HepG2 (cell line): Measurements from ENCODE around the gene EIF1. TPM values are rescaled to one million over a fixed set of nuclear protein-coding genes. Genes with fewer than 3 reads are reported as not detected.

Experiments used
- ATAC-seq: fragments of 200-7000 bp; cut with Tn5 transposase; 3 replicates; pipeline ENCODE4 v1.9.1; 2020; ENCODE audit warnings: mild to moderate bottlenecking, moderate library complexity
- BruUV-seq: library from RNA; stranded (reverse); fragments of 400-500 nt; replicated peaks from 2 replicates; lab custom pipeline; 2021; lab: Mats Ljungman, UMichigan
- CTCF ChIA-PET: fragments of 300-600 bp; formaldehyde crosslinking; extraction: SDS; loops from one replicate; lab custom pipeline; 2021; ENCODE audit warnings: low total read pairs, inconsistent platforms, low intra/inter-chr PET ratio; lab: Yijun Ruan, JAX
- POLR2A ChIA-PET: fragments of 350-600 bp; sonication (Branson Sonifier 250); formaldehyde crosslinking; loops from one replicate; lab custom pipeline; 2020; ENCODE audit warnings: antibody characterized with exemption, inconsistent platforms; lab: Yijun Ruan, JAX
- DNase-seq: peaks from one replicate; pipeline ENCODE4 v3.0.0-alpha.2; 2015; ENCODE audit warnings: low spot score
- FAIRE-seq: peaks from 3 replicates; lab custom pipeline; 2011; peaks lifted over from hg19 to GRCh38; lab: Jason Lieb, UNC
- H2AFZ ChIP-seq: one replicate; pipeline ENCODE4 v1.6.1; 2011; ENCODE audit warnings: low read length, inconsistent platforms
- H3K27ac ChIP-seq: fragments of 300-600 bp; 3 replicates; pipeline ENCODE4 v1.8.0; 2011; ENCODE audit warnings: mixed run types, mild to moderate bottlenecking, mixed read lengths, low read length, inconsistent platforms; ENCODE audit not compliant: insufficient read depth; ENCODE audit errors: extremely low read length
- H3K27me3 ChIP-seq, 2 experiments: fragments of 200-600 bp in 1 of 2; 2 replicates in 1 of 2; 3 replicates in 1 of 2; pipeline versions ENCODE4 v1.6.0 to v1.8.0; 2011; ENCODE audit warnings: low read length in 2 of 2, mild to moderate bottlenecking in 2 of 2, moderate library complexity in 2 of 2, inconsistent platforms in 1 of 2; ENCODE audit not compliant: insufficient read depth in 2 of 2, control insufficient read depth in 1 of 2
- H3K36me3 ChIP-seq, 2 experiments: fragments of 200-600 bp in 1 of 2; replicated peaks in 1 of 2; 2 replicates in 1 of 2; 3 replicates in 1 of 2; pipeline versions ENCODE4 v1.5.1 to v1.8.0; 2011; ENCODE audit warnings: low read length in 2 of 2, inconsistent platforms in 1 of 2; ENCODE audit not compliant: insufficient read depth in 2 of 2, control insufficient read depth in 1 of 2
- H3K4me1 ChIP-seq: 2 replicates; pipeline ENCODE4 v1.5.1; 2012; ENCODE audit warnings: low read length, inconsistent platforms; ENCODE audit not compliant: insufficient read depth
- H3K4me2 ChIP-seq: 2 replicates; pipeline ENCODE4 v1.6.0; 2011; ENCODE audit warnings: low read depth, low read length, inconsistent platforms
- H3K4me3 ChIP-seq, 3 experiments: fragments of 200-600 bp in 1 of 3; sonication (generic), shearing (Covaris generic) in 1 of 3; replicated peaks in 1 of 3; 2 replicates each; pipeline ENCODE4 v1.5.1; 2011 to 2016; ENCODE audit warnings: low read length in 3 of 3, inconsistent platforms in 2 of 3, low read depth in 2 of 3, mild to moderate bottlenecking in 2 of 3, control low read depth in 1 of 3, mixed read lengths in 1 of 3; ENCODE audit not compliant: insufficient read depth in 1 of 3
- H3K79me2 ChIP-seq: one replicate; pipeline ENCODE4 v1.6.1; 2011; ENCODE audit warnings: low read length, inconsistent platforms; ENCODE audit not compliant: insufficient read depth
- H3K9ac ChIP-seq: 2 replicates; pipeline ENCODE4 v1.6.0; 2011; ENCODE audit warnings: mild to moderate bottlenecking, low read depth, low read length, inconsistent platforms; ENCODE audit not compliant: insufficient read depth
- H3K9me3 ChIP-seq: 2 replicates; pipeline ENCODE4 v1.5.1; 2012; ENCODE audit warnings: mild to moderate bottlenecking, low read length
- H4K20me1 ChIP-seq: 2 replicates; pipeline ENCODE4 v1.6.0; 2011; ENCODE audit warnings: inconsistent platforms, mild to moderate bottlenecking, low read length, moderate library complexity; ENCODE audit not compliant: insufficient read depth
- ARID2 ChIP-seq: sonication (generic); formaldehyde crosslinking; IDR thresholded peaks from 2 replicates; pipeline ENCODE4 v1.8.1; 2022; ENCODE audit warnings: mild to moderate bottlenecking, missing genetic modification reagents, borderline replicate concordance
- ASH2L ChIP-seq: fragments of 300-600, 200-600 bp; sonication (generic); IDR thresholded peaks from 2 replicates; pipeline ENCODE4 v1.7.0; 2017; ENCODE audit warnings: low read depth, mild to moderate bottlenecking, moderate library complexity, mixed read lengths, low read length; ENCODE audit not compliant: insufficient read length
- ATF7-NPFF ChIP-seq: sonication (generic); formaldehyde crosslinking; IDR thresholded peaks from 2 replicates; pipeline ENCODE4 v1.8.1; 2023; ENCODE audit warnings: mild to moderate bottlenecking, low read depth, missing genetic modification reagents, moderate library complexity
- CCAR2 ChIP-seq: fragments of 200-400 bp; formaldehyde crosslinking; optimal IDR thresholded peaks from 2 replicates; pipeline ENCODE3; 2018; ENCODE audit warnings: low read depth, mild to moderate bottlenecking, low read length, moderate library complexity
- FOXP4 ChIP-seq: sonication (generic); formaldehyde crosslinking; IDR thresholded peaks from 2 replicates; pipeline ENCODE4 v1.4.0; 2020; ENCODE audit warnings: missing genetic modification reagents
- GABPA ChIP-seq, 2 experiments: IDR thresholded peaks; 2 replicates each; pipeline ENCODE4 v1.6.1; 2011 to 2016; ENCODE audit warnings: low read depth in 2 of 2, low read length in 1 of 2, missing biosample characterization in 1 of 2, missing genetic modification characterization in 1 of 2
- GFI1 ChIP-seq: sonication (generic); formaldehyde crosslinking; IDR thresholded peaks from 2 replicates; pipeline ENCODE4 v1.5.0; 2020; ENCODE audit warnings: missing genetic modification reagents, mild to moderate bottlenecking, borderline replicate concordance
- HINFP ChIP-seq: sonication (generic); formaldehyde crosslinking; IDR thresholded peaks from 2 replicates; pipeline ENCODE4 v1.4.0; 2020; ENCODE audit warnings: low read depth, mild to moderate bottlenecking, missing genetic modification reagents
- PBX2 ChIP-seq: IDR thresholded peaks from 2 replicates; pipeline ENCODE4 v1.6.1; 2016; ENCODE audit warnings: control low read depth
- RAD21 ChIP-seq: fragments of 450-650 bp; formaldehyde crosslinking; IDR thresholded peaks from 2 replicates; pipeline ENCODE4 v1.5.0; 2020; ENCODE audit warnings: mild to moderate bottlenecking
- RFX1 ChIP-seq: fragments of 450-650 bp; IDR thresholded peaks from 2 replicates; pipeline ENCODE4 v1.6.1; 2017
- TOPORS ChIP-seq: sonication (generic); formaldehyde crosslinking; IDR thresholded peaks from 2 replicates; pipeline ENCODE4 v1.8.0; 2023; ENCODE audit warnings: mild to moderate bottlenecking, missing genetic modification reagents
- ZBTB7B ChIP-seq: sonication (generic); formaldehyde crosslinking; IDR thresholded peaks from 2 replicates; pipeline ENCODE4 v1.4.0; 2020; ENCODE audit warnings: missing genetic modification reagents
- ZMYM2 ChIP-seq: sonication (generic); formaldehyde crosslinking; IDR thresholded peaks from 2 replicates; pipeline ENCODE4 v1.8.0; 2022; ENCODE audit warnings: mild to moderate bottlenecking, missing genetic modification reagents
- ZNF317 ChIP-seq: sonication (generic); formaldehyde crosslinking; IDR thresholded peaks from 2 replicates; pipeline ENCODE4 v1.5.0; 2020; ENCODE audit warnings: mild to moderate bottlenecking, missing genetic modification reagents
- ZNF335 ChIP-seq: sonication (generic); formaldehyde crosslinking; IDR thresholded peaks from 2 replicates; pipeline ENCODE4 v1.4.0; 2020; ENCODE audit warnings: missing genetic modification reagents
- ZNF34 ChIP-seq: sonication (generic); formaldehyde crosslinking; IDR thresholded peaks from 2 replicates; pipeline ENCODE4 v1.4.0; 2020; ENCODE audit warnings: mild to moderate bottlenecking, missing genetic modification reagents, borderline replicate concordance
- ZNF563 ChIP-seq: sonication (generic); formaldehyde crosslinking; IDR thresholded peaks from 2 replicates; pipeline ENCODE4 v1.8.0; 2022; ENCODE audit warnings: mild to moderate bottlenecking, moderate library complexity, missing genetic modification reagents
- WGBS: methylation state at CpG from one replicate; pipeline ENCODE4 v1.1.6; 2017; ENCODE audit warnings: low lambda C conversion rate; 5-methylcytosine and 5-hydroxymethylcytosine counted together
- in situ Hi-C: cut with HindIII; loops from 2 replicates; pipeline ENCODE4 v1.10.0; 2017; ENCODE audit warnings: low pct_unique_long_range_greater_than_20kb; ENCODE audit not compliant: extremely low pct_ligation_motif_present
- intact Hi-C: fragments of 100-400 bp; cut with micrococcal nuclease; formaldehyde crosslinking; loops from one replicate; pipeline ENCODE4 v1.10.0; 2022; ENCODE audit not compliant: unreplicated experiment
- polyA plus RNA-seq, 8 experiments: library from polyadenylated mRNA; depleted of rRNA in 3 of 8; stranded (reverse) in 7 of 8; unstranded in 1 of 8; fragments of >200 nt; fragmentation: Illumina TruSeq in 4 of 8; extraction: Trizol in 4 of 8; gene quantifications; 2 replicates each; pipeline versions ENCODE4 v1.2.1 to v1.2.3, GENCODE V29; 2011 to 2016; ENCODE audit warnings: low read depth in 4 of 8, missing spikeins in 1 of 8, mixed read lengths in 1 of 8; ENCODE audit not compliant: insufficient read depth in 1 of 8
- total RNA-seq, 5 experiments: library from RNA; depleted of rRNA; stranded (reverse); fragments of >200 nt; fragmentation: Illumina TruSeq; extraction: Trizol; gene quantifications; 2 replicates each; pipeline ENCODE4 v1.2.3, GENCODE V29; 2016; ENCODE audit warnings: low read depth in 1 of 5
- TF ChIP-seq, protein P1 (sequence below): sonication (generic); formaldehyde crosslinking; IDR thresholded peaks from 2 replicates; pipeline ENCODE4 v1.4.0; 2020; ENCODE audit warnings: mild to moderate bottlenecking, low read depth, missing genetic modification reagents

Gene EIF1
- total and polyA plus RNA-seq, 2 of the 13 experiments (the other 11 are each of a cell fraction or from before 2014, with no cell fraction given): 147 to 517 TPM

DNA sequence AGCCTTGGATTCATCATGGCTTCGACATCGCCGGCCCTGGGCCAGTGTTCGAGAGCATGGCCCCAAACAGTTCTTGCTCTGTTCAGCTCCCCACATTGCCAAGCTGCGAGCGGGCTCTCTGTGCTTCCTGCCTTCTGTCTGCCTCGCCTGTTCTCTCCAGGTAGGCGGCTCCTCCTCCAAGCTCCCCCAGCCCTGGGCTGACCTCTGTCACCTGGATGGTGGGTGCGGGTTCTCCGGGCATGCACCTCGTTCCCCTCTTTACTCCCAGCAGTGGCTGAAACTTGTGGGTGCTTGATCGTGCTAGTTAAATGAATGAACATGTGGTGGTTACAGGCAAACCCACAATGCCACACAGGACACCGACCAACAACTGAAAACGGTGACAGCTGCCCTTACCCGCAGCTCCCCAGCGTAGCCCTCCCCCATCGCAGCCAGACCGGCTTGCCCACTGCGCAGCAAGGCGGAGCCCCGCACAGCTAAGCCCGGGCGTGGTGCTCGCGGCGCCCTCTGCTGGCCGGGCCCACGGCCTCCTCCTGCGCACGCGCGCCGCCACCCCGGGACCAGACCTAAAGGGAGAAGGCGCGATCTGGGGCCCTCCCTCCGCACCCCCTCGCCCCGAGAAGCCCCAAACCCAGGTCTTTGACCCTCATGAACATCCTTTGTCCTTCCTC is 23.0 kb upstream of the EIF1 start:
- no peaks in the 10 kb centered on the region for H3K79me2 ChIP-seq
- H3K27ac ChIP-seq: no peak overlapping the region
- in situ Hi-C loops (no loop called here), intact Hi-C loops (loop anchor here (1.0 to 10.0 kb wide), 4 partner anchors 23 to 1051 kb away; partner anchors contain the start of gene EIF1)
- BruUV-seq: no TSS peak
- DNase-seq: peak; percentile 68
- ATAC-seq: peak; percentile 87
- no peaks in the 10 kb centered on the region for H3K9me3 ChIP-seq
- POLR2A ChIA-PET: interaction anchor here (0.9 to 6.3 kb wide), 6 partner anchors 10 to 847 kb away, joined by 3 to 102 read pairs (median 5); partner anchors contain the start of gene EIF1
- H3K9ac ChIP-seq: peak overlapping the region; percentile 59
- FAIRE-seq: peak; percentile 54
- H3K4me2 ChIP-seq: peak overlapping the region; percentile 100
- H2AFZ ChIP-seq: peak overlapping the region; percentile 92
- no peaks in the 10 kb centered on the region for H4K20me1 ChIP-seq
- WGBS: 3% methylated on average over 18 of the region's 39 CpGs
- CTCF ChIA-PET: interaction anchor here (1.4 to 8.5 kb wide), 5 partner anchors 16 to 862 kb away, joined by 3 to 242 read pairs (median 10); no protein-coding TSS in a partner anchor
- peak overlapping the region; percentile 54 to 80 (median 55) for H3K4me3 ChIP-seq
- H3K4me1 ChIP-seq: peaks cover 47% of the 10 kb centered on the region
- no peaks in the 10 kb centered on the region for H3K36me3 ChIP-seq
- H3K27me3 ChIP-seq: peaks cover 0 to 16% of the 10 kb centered on the region in 2 experiments; a peak in 2 of 5 replicates
- TF ChIP-seq ASH2L (no peak), ZNF34 (CRISPR knock-in tag) (no peak), ZNF335 (CRISPR knock-in tag) (0 out of 2 replicates have a peak, but pooled peaks have one; percentile 23), ZBTB7B (CRISPR knock-in tag) (peak; percentile 87), ARID2 (CRISPR knock-in tag) (no peak), PBX2 (no peak), ZMYM2 (CRISPR knock-in tag) (peak; percentile 22; the same call in 1 of the 2 replicates), GFI1 (no peak), HINFP (CRISPR knock-in tag) (no peak), ZNF317 (peak; percentile 34; the same call in 1 of the 2 replicates), ATF7-NPFF (CRISPR knock-in tag) (peak; percentile 80; the same call in 1 of the 2 replicates), CCAR2 (no peak), FOXP4 (CRISPR knock-in tag) (no peak), ZNF563 (no peak), TOPORS (CRISPR knock-in tag) (no peak; the same call in 1 of the 2 replicates), RFX1 (no peak), GABPA (IDR thresholded peaks at IDR 0.05; ENCODE audit: low read depth, low read length) (no peak), GABPA (CRISPR knock-in tag; IDR thresholded peaks at IDR 0.05; ENCODE audit: low read depth) (no peak), RAD21 (peak; percentile 54)
- TF ChIP-seq, protein P1, sequence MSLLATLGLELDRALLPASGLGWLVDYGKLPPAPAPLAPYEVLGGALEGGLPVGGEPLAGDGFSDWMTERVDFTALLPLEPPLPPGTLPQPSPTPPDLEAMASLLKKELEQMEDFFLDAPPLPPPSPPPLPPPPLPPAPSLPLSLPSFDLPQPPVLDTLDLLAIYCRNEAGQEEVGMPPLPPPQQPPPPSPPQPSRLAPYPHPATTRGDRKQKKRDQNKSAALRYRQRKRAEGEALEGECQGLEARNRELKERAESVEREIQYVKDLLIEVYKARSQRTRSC (CRISPR knock-in tag): no peak
